HG02642 (cell line): ENCODE data around the gene ATP1A2.
"Not testable (repeated sequence)": the region's sequence is repeated elsewhere in the genome, so short reads cannot be mapped to it uniquely, and the experiment has no call there.

Experiments used
- ATAC-seq: cut with Tn5 transposase; IDR thresholded peaks from one replicate; pipeline ENCODE4 v1.9.1; 2021; ENCODE audit warnings: mild to moderate bottlenecking; ENCODE audit not compliant: unreplicated experiment, poor library complexity

ATP1A2 gene

DNA sequence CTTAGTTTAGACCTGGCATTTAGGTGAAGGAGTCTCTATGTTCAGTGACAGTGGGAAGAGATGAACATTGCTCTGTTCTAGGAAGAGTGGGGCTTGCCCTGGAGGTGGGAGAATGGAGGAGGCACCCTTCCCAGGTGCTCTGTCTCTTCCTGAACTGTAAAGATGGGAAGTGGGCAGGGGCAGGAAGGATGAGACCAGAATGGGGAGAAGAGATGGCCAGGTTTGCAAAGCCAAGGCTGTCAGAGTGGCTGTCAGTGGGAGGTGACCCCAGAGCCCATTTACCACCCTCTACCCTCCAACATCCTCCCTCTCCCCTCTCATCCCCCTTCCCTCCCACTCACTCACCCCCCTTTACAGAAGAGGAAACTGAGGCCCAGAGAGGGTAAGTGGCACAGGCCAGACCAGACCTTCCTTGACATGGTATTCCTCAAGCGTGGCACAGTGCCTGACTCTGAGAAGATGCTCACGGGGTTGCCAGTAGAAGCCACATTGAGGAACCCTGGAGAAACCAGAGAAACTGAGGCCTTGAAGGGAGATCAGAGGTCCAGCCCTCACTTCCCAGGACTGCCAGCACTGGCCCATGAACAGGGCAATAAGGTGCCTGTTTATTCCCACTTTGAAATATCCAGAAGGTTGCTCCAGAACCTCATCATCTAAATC lies 15.7 kb upstream of the ATP1A2 start:
- no peak for ATAC-seq

DNA sequence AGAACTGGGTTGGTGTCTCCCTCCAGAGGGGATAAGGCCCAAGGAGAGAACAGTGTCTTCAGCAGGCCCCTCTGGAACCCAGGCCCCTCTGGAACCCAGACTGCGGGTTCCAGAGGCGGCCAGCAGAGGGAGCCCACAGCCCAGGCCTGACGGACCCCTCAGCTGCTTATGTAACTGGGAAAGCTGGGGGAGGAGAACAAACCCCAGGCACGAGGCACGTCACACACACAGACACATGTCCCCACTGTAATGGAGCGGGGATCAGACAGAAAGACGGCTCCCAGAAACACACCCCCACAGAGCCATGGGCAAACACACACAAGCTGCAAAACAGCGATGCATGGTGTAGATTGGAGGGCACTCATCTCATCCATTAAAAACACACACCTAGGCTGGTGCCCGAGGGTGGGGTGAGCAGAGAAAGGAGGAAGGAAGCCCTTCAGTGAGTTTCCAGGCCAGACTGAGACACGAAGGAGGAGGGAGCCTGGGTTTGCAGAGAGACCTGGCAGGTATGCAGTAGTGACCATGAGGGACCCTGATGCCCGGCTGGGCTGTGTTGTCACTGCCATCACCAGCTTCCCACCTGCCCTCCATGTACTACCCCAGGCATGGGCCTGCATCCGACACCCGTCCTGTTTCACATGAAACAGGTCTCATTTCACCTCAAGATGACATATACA lies 14.4 kb upstream of the ATP1A2 start:
- ATAC-seq, result no peak

DNA sequence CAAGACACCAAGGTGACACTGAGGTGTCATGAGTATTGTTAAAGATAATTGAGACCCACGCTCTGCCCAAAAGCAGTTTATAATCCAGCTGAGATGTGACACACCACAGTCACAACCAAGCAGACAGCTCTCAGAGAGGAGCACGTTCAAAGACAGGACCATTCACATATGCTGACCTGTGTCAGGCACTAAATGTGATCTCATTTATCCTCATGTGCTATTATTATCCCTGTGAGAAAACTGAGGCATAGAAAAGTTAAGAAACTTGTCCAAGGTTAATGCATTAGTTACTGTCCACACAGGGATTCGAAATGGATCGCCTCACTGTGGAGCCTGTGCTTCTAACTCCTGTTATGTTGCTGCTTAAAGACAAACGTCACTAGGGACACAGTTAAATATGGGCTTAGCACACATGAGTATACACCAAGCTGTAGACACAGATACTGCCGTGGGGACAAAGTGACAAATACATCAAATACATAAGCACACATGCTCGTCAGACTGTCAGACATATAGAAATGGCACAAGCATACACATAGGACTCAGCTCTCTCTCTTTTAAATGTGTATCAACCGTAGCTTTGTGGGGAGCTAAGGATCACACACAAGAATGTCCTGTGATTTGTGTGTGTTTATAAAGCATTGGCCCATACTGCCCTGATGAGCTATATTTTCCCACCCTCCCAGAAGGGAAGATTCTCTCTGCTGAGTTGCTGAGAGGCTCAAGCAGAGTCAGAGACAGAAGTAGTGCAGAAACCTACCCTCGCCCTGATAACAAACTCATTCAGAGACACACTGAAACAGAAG lies 13.6 kb upstream of the ATP1A2 start:
- no peak for ATAC-seq

DNA sequence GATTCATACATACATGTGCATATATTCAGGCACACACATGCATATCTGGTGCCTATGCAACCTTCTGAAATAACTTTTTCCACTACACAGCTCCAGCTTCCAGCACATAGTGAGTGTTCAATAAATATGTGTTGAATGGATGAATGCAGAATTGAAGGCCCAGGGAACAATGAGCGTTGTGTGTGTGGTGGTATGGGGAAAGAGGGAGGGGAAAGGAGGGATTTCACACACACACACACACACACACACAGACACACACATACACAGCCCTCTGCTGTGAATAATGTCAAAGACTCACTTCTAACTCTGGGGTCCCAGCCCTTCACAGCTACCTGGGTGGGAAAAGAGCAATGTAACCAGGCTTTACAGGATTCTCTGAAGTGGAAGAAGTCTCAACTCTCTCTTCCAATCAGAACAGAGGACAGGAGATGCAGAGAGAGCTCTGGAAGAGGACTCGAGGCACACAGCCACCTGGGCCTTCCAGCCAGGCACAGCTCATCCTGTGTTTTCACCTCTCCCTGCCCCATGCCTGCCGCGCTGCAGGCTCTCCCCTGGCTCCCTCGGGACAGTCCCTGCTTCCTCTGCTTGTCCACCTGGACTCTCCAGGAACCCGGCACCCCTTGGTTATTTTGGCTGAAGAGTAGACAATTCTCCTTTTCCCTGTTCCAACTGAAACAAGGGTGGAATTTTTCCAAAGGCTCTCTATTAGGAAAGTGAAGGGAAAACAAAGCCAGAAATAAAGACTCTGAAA lies 11.7 kb upstream of the ATP1A2 start:
- ATAC-seq, result no peak

DNA sequence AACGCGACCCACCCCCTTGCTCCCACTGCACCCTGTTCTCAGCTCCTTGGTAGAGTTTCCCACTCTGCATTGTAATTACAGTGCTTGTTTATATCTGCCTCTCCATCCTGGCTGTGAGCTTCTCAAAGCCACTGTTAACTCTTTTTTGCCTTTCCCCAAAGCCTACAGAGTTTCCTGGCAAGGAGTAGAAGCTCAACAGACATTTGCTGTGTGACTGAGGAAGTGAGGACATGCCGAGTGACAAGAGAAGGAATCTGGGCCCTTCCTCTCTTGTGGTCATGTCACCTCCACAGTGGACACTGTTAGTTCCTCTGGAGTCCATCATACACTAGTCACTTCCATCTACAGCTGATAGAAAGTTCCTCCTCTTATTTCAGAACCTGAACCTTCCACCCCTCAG lies 11.1 kb upstream of the ATP1A2 start:
- no peak for ATAC-seq

DNA sequence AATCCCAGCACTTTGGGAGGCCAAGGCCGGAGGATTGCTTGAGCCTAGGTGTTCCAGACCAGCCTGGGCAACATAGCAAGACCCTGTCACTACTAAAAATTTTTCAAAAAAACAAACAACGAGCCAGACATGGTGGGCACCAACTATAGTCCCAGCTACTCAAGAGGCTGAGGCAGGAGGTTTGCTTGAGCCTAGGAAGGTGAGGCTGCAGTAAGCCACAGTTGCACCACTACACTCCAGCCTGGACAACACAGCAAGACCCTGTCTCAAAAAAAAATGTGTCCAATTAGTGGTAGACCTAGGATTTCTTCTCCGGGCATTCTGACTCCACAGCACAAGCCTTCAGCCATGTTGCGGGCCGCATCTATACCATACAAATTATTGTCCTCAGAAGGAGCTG lies 10.4 kb upstream of the ATP1A2 start:
- ATAC-seq, result no peak

DNA sequence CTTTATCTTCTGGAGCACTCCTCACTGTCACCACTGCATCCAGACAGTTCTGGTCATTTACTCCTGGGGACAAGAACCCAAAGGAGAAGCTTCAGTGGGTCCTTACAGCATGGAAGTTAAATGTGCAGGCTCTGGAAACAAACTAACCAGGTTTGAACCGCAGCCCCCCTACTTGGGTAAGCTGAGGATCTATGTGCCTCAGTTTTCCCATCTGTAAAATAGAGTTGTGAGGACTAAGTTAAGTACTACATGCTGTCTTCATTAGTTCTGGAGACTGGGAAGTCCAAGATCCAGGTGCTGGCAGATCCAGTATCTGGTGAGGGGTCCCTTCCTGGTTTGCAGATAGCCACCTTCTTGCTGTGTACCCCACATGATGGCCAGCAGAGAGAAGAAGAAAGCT lies 8.0 kb upstream of the ATP1A2 start:
- no peak for ATAC-seq

DNA sequence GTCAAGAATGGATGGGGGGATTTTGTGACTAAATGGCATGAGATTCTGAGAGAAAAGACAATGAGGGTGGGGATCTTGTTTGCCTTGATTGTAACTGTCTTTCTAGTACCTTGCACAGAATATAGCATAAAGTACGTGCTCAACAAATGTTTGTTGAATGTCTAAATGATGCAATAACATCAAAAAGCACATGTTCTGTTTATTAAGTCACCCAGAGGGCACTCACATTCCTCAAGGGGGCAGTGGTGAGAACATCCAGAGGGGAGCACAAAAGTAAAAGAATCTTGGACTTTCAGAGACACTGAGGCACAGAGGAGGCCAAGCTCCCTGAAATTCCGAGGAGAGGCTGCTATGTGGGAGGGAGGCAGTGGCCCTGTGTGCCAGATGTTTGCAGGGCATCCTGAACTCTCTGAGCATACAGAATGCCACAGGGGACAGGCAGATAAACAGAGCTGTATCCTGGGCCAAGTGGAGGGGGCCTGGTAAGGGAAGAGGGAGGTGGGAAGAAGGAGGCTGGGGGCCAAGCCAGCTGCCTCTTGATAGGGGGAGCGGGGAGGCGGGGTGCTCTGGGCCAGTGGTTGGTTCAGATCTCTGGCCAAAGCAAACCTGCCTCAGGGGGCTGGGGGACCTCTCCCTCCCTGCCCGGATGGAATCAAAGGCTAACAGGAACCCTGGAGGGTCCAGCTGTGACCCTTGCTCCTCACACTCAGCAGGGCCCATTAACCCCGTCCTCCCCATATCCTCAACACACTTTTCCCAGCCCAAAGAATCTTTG lies 6.5 kb upstream of the ATP1A2 start:
- no peak for ATAC-seq

DNA sequence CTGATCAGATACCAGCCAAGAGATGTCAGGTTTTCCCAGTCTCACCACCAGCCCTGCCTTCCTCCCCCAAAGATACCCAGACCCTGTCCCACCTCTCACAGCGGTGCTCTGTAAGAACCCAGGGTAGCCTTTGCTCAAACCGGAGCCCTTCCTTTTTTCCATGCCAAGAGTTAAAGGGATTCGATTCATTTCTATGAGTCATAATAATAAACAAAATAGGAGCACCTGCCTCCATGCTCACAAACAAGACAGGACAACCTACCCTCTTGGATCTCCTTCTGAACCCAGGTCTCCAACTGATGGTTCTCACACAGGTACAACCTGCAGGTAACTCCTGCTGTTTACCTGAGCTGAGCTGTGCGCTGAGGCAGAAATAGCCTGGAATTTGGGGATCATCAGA lies 5.9 kb upstream of the ATP1A2 start:
- ATAC-seq, result no peak

DNA sequence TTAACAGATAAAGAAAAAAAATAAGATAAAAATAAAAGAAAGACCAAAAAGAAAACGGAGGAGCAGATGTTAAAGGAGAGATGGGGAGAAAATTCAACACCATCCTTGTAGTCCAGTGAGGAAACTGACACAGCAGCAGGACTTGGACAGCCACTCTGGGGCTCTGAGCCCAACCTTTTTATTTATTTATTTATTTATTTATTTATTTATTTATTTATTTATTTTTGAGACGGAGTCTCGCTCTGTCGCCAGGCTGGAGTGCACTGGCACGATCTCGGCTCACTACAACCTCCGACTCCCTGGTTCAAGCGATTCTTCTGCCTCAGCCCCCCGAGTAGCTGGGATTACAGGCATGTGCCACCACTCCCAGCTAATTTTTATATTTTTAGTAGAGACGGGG lies 4.1 kb upstream of the ATP1A2 start:
- not testable (repeated sequence) for ATAC-seq

DNA sequence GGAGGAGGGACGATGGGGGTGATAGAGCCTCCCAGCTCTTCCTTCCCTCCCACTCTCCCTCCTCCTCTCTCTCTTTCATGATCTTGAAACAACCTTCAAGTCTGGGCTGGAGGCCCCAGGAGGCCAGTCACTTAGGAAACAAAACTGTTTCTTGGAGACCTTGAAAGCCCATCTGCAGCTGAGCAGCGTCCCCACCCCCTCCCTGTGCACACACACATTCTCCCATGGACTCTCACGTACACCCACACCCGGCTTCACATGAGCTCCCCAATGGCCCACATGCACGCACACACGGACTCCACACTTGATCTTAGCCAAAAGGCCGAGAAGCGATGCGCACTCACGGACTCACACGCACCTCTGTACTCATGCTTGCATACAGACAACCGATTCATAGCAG lies 3.2 kb upstream of the ATP1A2 start:
- ATAC-seq, result no peak

DNA sequence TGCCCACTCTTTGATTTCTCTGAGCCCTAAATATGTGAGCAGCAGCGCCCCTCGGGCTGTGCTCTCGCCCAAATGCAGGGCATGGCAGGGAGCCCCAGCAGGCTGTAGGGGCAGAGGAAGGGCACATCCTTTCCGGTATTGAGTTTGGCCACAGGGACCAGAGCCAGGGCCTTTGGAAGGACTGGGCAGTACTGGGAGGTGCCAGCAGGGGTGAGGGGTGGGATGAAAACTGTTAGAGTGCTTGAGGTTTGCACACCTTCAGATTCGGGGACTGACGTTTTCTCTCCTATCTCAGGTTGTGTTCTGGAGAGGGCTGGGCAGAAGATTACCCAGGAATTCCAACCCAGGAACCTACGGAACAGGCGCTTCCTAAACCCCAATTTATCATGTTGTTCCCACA lies 2.2 kb upstream of the ATP1A2 start:
- no peak for ATAC-seq

DNA sequence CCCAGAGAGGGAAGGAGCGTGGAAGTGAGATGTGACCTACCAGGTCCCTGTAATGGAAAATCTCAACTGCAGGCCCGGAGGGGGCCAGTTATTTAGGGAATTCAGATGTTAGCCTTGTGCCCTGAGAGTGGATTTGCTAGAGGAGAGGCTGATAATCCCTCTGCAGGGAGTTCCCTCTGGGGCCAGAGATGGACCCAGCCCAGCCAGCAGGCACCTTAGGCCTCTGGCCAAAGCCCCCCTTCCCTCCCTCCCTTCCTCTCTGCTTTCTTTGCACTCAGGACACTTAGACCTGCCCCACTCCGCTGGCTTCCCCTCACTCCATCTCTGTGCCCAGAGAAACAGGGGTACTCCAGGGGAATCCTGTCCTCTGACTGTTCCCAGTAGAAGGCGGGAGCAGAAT lies 1.5 kb upstream of the ATP1A2 start:
- no peak for ATAC-seq

DNA sequence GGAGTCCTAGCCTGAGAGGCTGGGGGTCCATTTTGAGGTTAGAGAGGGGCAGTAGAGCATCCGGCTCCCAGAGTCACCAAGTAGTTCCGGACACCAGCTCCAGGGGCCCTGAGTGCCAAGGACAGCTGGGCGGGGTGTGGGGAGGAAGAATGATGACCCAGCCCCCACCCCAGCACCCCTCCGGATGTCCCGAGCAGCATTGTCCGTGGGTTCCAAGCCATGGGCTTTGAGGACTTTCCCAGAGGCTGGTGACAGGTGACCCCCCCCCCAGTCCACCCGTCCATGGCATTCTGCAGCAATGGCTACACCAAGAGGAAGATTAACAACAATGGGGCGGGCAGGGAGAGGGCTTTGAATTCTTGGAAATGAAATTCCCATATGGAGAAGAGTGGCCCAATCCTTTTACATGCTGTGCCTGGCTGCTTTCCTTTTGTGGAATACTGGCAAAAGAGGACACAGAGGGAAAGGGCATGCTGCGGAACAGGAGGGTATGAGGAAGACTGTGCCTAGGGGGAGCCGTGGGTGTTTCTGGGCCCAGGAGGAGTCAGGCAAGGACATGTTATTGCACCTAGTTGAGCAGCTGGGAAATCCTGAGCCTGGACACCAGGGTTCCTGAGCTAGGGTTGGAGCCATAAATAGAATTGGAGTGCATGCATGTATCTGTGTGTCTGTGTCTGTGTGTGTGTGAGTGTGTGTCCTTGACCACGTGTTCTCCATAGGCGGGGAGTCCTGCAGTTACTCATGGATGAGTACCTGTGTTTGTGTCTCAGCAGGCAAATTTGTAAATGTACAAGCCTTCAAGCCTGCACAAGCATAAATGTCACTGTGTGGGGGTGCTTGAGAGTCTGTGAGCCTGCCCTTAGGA lies 956 bp downstream of the ATP1A2 start:
- no peak for ATAC-seq

DNA sequence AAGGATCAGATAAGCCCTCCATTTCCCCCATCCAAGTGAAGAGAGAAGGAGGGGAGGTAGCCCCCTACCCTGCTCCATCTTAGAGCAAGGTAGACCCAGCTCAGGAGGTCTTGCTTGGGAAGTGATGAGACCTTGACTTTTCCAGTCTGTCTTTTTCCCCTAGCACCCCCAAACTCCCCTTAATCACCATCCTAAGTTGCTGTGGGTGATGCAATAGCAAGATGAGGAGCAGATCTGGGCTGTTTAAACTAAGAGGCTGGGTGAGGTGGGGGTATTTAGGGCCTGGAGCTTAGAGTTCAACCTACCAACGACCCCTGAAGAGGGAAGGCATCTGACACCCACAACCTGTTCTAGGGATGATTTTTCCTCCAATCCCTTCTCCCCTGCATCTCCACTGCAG lies 1.7 kb downstream of the ATP1A2 start:
- ATAC-seq, result no peak

DNA sequence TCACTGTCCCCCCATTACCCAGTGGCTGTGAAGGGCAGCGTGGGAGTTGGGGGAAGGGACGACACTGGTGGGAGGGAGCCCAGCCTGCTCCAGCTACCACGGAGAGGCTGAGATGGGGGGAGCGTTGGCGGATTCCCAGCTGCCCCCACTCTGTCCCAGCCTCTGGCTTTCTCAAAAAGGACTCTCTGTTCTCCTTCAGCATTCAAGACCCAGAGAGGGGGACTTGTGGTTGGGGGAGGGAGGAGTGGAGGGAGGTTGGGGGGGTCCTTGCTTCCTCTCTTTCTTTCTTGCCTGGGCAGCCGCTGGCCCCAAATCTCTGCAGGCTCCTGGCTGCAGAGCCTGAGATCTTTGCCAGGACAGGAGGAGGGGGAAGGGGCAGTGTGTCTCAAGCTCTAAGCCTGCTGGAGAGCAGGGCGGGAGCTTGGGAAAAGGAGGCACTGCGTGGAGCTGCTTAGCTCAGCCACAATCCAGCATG lies 2.2 kb downstream of the ATP1A2 start:
- ATAC-seq, result no peak

DNA sequence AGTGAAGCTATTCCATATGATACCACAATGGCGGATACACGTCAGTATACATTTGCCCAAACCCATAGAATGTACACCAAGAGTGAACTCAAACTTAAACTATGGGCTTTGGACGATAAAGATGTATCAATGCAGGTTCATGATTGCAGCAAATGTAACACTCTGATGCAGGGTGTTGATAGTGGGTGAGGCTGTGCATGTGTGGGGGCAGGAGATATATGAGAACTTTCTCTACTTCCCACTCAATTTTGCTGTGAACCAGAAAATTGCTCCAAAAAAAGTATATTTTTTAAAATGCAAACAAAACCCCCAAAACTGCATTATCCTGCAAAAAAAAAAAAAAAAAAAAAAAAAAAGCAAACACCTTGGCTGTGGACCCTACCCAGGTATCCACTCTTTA lies 3.4 kb downstream of the ATP1A2 start:
- ATAC-seq, result no peak

DNA sequence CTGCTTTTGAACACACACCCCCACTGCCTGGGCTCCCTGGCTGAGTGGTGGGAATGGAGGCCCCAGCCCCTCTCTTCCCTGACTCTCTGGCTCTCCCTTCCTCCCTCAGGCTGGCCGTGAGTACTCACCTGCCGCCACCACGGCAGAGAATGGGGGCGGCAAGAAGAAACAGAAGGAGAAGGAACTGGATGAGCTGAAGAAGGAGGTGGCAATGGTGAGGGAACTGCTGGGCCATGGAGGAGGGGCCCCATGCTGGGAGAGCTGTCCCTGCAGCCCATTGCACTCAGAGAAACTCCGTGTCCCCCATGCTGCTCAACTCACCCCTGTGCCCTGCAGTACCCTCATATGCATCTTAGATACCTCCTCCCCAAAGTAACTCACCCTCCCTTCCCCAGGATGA lies 5.2 kb downstream of the ATP1A2 start:
- no peak for ATAC-seq

DNA sequence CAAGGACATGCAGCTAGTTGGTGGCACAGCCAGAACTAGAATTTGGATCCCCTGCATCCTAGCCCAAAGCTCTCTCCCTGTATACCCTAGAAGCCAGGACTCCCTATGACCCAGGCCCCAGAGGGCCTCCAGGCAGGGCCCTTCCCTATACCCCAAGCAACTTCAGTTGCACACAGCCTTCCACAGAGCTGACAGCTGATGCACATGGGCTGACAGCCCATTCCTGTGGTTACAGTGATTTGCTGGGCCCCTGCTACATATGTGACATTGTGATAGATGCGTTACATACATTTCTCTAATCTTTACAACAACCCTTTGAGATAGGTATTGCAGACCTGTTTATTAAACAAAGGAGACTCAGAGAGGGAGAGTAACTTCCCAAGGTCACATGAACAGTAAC lies 5.8 kb downstream of the ATP1A2 start:
- no peak for ATAC-seq
